Caki2 (cell line): ENCODE measurements around the gene CCNK. TPM values are rescaled to one million over a fixed set of nuclear protein-coding genes. Genes with fewer than 3 reads are reported as not detected.

Source experiments
- DNase-seq: peaks from one replicate; pipeline ENCODE4 v3.0.0-alpha.2; 2015; ENCODE audit warnings: low read depth
- in situ Hi-C: cut with HindIII; loops from 2 replicates; pipeline ENCODE4 v1.10.0; 2016; ENCODE audit warnings: low sequenced_read_pairs, low pct_unique_long_range_greater_than_20kb, mixed read lengths
- total RNA-seq: library from RNA; depleted of rRNA; stranded (reverse); fragments of >200 nt; shearing (Covaris generic); gene quantifications from 2 replicates; pipeline ENCODE4 v1.2.3, GENCODE V29; 2014; ENCODE audit warnings: low replicate concordance

Gene CCNK
- total RNA-seq, 1 experiment from 2014 or later, result 18.0 TPM

DNA sequence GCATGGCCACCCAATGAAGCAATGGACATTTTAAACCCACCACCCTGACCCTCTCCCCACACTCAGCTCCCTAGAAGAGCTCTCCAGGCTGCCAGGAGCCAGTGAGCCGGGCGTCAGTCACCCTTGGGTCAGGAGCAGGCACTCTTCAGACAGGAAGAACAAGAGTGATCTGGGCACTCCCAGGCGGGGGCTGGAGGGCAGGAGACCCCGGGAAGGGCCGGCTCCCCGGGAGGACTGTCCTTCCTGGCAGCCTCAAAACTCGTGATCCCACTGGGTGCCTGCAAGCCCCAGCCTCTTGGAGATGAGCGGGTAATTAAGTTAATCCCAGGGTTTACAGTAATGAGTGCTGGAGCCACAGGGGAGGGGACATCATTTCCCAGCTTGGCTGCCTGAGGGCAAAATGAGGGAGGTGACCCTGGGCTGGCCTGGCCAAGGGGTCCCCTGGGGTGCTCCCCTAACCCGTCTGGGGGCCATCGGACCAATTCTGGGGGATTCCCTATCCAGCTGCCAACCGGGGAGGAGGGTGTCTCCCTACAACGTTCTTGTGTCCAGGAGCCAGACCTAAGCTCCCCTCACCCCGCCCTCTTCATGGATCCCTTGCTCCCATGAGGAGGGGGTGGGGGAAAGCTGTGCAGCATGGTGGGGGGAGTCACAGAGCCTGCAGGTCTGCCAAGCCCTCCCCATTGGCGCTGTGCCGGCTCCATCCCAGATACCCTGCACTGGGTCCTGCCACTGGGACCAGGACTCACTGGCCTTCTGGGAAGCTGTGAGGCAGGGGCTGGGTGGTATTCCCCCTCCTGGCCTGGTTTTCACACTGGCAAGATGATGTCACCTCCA lies 59.2 kb downstream of the CCNK start:
- in situ Hi-C loops, result no loop called here
- DNase-seq, result no peak

DNA sequence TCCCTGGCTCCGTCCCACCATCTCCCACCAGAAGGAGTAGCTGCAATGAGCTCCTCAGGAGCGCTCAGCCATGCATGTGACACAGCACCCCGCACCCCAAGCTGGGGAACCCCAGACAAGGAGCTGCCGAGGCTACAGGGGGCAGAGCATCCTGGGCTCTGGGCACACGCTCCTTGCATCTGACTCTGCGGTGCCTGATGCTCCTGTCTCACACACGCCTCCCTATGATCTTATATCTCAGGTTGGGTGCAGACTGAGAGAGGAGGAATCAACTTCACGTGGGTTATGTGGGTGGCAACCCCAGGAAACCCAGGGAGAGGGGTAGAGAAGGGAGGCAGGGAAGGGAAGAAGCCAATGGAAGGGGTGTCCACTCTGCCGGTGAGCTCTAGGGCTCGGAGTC lies 60.0 kb downstream of the CCNK start:
- no peak for DNase-seq
- in situ Hi-C loops, result no loop called here

DNA sequence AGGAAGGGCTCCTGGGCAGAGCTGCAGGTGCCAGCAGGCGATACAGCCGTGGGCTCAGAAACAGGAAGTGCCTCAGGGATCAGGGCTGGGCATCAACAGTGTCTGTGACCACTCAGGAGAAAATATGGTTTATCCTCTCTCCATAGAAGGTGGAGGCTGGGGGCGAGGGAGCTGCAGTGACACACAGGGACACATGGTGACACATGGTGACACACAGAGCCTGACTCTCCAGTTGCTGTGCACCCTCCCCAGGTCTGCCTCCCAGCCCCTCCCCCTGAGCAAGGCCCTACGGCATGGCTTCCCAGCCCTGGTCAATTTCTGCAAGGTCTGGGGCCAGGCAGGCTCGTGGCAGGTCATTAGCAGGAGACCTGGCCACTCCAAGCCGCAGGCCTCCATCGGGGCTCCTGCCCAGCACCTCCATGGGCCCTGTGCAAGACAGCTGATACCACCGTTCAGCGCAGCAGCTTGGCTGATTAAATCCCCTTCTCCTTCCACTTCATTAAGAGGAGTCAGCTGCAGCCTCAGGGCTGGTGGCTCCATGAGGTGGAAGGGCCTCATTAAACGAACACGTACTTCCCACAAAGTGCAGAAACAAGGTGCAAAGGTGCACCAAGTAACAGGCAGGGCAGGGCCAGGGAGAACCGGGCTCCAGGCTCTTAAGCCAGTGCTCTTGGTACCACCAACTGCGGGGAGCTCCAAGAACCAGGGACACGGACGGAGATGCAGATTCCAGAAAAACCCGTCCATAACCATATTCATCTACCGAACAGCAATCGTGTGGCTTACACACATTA lies 60.7 kb downstream of the CCNK start:
- DNase-seq, result no peak
- in situ Hi-C loops, result no loop called here

DNA sequence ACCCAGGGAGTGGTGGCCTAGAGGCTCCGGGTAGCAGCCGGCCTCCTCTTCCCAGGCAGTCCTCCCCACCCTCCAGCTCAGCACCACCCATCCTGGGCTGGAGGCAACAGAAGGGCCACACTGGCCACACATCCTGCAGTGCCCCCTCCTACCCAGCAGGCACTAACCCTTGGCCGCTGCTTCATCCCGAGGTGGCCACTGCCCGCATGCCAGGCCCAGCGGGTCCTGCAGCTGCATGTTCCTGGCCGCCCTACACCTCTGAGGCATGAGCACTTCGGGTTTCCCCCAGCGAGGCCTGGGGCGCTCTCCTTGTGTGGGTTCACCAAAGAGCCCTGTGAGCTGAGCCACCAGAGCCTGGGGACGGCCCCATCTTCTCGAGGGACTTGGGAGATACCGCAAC lies 61.4 kb downstream of the CCNK start:
- in situ Hi-C loops, result no loop called here
- no peak for DNase-seq

DNA sequence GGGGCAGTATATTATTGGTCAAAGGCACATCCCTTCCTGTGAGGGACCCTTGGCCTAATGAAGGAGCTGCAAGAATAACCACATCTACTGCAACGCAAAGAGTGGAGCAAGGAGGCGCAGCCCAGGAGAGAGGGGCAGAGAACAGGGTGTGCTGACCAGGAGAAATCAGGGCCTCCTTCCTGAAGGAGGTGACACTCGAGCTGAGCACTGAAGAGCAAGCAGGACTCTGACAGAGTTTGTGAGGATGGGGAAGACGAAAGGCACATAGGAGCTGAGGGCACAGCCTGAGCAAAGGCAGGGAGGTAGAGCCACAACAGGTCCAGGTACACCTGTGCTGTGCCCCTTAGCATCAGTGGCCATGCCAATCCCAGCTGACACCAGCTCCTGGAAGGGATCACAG lies 62.2 kb downstream of the CCNK start:
- in situ Hi-C loops, result no loop called here
- DNase-seq, result no peak

DNA sequence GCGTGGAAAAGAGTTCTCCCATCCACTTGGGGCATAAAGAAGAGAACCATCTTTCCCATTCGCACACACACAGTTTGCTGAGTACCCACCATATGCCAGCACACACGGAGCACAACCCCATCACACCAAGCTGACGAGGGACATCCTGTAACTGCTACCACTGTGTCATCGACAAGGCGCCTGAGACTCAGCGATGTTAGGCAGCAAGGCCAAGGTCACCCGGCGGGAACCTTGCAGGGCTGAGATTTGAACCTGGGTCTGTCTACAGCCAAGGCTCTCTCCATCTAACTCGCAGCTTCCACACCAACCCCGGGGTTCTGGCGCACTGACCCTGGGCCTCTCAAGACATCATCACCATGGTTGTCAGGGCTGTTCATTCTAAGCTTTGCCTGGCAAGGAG lies 62.8 kb downstream of the CCNK start:
- in situ Hi-C loops, result no loop called here
- DNase-seq, result no peak

DNA sequence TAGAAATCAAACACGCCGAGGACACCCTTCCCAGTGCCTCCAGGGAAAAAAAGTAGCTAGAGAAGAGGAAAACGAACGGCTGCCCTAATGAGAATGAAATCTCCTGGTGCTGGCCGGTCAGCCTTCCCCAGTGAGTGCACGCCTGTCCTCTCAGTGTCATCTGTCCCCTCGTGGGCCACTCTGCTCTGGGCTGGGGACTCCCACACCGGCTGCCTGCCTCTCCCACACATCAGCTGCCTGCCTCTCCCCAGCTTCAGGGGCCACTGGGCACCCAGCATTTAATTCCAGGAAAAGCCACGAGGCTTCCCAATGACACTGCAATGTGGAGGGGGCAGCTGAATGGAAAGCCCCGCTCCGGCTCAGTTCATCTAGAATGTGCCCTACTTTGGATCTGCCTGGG lies 63.8 kb downstream of the CCNK start:
- in situ Hi-C loops, result no loop called here
- no peak for DNase-seq

DNA sequence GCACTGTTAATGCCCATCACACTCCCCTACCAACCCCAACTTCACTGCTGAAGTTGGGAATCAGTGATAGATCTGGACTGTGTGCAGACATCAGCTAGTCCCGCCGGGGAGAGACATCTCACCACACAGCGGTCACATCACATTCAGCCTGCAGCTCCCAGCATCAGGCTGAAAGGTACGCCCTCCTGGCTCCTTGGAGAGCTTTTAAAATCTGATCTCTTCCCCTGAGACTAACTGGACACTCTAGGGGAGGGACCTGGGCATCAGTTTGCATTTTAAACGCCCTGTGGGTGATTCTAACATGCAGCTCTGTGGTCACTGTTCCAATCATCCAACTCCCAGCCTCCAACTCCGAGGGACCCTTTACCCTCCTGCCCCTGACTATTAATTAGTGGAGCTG lies 64.4 kb downstream of the CCNK start:
- in situ Hi-C loops, result no loop called here
- no peak for DNase-seq

DNA sequence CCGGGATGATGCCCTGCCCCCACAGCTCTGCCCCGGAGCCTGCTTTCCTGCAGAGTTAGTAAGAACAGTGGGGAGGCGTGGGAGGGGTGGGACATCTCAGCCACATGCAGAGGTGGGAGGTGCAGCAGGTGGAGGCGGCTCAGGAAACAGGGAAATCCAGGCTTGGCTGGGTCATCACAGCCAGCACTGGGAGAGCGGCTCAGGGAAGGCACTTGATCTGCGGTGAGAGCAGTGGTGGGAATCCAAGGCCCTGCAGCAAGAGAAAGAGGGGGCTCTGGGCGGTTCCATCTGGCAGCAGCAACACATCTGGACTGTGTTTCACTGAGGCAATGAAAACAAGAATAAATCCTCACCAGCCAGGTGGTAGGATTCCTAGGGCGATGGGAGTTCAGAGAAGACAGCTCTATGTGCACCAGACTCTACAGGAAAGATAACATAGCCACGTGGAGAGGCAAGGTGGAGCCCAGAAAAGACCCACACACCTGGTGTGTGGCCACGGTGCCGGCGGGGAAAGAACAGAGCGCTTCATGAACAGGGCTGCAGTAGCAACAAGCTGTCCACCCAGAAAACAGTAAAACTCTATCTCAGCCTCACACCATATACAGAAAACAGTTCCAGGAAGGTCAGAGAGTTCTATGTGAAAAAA lies 65.1 kb downstream of the CCNK start:
- DNase-seq, result no peak
- in situ Hi-C loops, result no loop called here

DNA sequence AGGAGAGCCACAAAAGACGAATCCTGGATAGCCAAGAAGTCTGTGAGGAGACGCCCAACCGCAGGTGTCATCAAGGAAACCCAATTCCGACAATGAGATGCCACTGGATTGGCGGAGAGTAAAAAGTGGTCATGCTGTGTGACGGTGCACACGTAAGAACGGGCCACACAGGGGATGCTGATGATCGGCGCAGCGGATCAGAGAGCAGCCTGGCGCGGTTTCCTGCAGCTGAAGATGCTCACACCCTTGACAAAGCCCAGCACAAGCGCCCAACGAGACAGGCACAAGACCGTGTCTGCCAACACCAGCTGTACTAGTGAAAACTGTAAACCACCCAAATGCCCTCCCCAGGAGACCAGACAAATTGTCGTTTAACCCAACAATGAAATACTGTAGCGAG lies 67.0 kb downstream of the CCNK start:
- DNase-seq, result no peak
- in situ Hi-C loops, result no loop called here

DNA sequence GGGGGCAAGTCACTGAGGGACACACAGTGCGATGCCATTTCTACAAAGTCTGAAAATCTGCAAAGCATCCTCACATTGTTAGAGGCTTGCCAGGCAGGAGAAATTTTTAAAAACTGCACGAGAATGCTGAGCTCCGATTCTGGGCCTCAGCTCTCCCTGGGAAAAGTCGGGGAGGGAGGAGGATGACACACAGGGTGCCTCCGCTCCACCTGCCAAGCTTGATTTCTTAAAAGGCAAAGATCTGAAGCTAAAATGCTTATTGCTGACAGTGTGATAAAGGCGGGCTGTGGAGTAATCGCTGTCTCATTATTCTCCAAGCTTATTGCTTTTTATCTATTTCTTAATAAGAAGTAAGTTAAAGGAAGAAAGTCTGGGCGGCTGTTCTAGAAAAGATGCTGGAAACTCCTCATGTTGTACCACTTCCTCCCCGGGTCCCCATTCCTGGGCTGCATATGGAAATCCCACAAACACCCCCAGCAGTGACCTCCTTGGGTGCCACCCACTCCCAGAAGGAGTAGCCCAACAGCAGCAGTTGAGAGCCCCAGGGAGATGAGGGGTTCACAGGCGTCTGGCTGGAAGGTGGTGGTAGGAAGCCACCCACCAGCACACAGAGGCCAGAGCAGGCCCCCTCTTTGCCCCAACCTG lies 67.8 kb downstream of the CCNK start:
- no peak for DNase-seq
- in situ Hi-C loops, result no loop called here

DNA sequence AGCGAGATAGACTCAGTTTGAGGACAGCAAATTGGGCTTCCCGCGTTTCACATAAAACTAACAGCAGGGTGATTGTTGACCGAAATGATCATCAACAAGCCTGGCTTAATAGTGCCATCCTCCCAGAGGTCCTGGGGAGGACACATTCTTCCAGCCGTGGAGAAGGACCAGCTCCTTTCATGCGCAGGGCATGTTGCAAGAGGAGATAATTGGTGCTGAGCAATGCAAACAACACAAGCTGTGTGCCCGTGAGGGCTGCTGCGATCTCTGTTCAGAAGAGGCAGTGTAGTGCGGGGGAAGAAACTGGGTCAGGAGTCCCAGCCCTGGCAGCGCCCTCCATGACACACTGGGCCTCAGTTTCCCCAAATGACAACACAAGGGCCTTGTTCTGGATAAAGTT lies 68.5 kb downstream of the CCNK start:
- DNase-seq, result no peak
- in situ Hi-C loops, result no loop called here

DNA sequence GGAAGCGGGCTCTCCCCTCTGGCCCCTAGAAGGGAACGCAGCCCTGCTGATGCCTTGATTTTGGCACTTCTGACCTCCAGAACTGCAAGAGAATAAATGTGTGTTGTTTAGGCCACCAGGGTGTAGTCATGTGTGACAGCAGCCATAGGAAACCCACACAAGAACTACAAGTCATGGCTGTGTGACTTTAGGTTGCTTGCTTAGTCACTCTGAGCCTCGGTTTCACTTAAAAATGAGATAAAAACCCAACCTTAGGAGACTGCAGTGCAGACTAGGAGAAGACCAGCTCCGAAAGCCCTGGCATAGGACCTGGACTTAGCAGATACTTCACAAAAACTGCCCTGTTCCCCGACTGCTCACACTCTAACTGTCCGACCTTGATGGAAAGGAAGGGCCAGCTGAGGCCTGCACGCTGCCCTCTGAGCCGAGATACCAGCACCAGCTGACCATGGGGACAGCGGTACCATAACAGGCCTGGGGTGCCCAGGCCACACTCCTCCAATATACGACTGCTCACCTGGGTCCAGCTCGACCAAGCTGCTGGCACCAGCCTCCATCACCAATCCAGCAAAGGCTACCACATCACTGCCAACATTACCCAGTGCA lies 69.3 kb downstream of the CCNK start:
- in situ Hi-C loops, result no loop called here
- DNase-seq, result no peak

DNA sequence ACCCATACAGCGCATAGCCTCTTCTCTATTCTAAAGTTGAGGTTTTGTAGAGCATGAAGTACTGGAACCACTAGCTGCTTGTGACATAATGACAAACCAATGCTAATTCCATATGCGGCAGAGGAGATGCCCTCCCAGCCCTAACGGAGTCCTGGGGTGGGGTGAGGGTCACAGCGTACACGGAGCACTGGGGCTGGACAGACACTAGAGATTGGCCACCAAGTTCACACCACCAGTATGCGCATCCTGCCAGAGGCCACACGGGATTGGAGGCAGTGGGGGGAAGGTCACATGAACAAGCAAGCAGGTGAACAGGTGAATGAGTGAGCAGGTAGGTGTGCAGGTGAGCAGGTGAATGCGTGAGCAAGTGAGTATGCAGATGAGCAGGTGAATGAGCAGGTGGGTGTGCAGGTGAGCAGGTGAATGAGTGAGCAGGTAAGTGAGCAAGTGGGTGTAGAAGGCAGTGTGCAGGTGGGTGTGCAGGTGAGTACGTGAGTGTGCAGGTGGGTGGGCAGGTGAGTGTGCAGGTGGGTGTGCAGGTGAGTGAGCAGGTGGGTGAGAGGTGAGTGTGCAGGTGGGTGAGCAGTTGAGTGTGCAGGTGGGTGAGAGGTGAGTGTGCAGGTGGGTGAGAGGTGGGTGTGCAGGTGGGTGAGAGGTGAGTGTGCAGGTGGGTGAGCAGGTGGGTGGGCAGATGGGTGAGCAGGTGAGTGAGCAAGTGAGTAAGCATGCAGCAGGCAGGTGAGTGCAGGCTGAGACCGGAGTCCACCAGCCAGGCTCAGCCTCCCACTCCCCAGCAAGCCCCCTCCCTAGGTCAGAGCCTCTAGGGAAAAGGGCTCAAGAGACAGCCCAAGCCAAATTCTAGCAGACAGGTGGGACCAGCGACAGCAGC lies 70.1 kb downstream of the CCNK start:
- no peak for DNase-seq
- in situ Hi-C loops, result no loop called here

DNA sequence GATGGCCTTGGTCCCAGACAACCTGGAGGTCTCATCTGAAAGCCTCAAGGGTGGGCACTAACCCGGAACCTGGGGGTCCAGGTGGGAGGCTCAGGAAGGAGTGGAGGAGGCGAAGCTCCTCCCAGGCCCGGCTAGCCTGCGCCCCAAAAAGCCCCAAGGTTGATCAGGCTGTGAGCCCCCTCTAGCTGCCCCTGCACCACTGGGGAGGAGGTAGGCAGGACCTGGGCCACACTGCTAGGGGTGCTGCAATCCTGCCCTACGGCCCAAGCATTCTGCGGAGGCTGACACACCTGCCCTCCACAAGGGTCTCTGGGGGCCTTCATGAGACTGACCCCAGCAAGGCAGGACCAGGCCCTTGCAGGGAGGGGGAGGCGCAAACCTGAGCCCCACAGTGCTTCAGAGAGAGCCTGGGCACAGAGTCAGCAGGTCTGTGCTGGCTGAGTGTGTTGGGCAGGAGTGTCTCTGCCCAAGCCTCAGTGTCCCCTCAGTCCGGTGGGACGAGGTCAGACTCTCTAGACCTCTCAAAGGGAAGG lies 70.9 kb downstream of the CCNK start:
- in situ Hi-C loops, result no loop called here
- DNase-seq, result no peak

DNA sequence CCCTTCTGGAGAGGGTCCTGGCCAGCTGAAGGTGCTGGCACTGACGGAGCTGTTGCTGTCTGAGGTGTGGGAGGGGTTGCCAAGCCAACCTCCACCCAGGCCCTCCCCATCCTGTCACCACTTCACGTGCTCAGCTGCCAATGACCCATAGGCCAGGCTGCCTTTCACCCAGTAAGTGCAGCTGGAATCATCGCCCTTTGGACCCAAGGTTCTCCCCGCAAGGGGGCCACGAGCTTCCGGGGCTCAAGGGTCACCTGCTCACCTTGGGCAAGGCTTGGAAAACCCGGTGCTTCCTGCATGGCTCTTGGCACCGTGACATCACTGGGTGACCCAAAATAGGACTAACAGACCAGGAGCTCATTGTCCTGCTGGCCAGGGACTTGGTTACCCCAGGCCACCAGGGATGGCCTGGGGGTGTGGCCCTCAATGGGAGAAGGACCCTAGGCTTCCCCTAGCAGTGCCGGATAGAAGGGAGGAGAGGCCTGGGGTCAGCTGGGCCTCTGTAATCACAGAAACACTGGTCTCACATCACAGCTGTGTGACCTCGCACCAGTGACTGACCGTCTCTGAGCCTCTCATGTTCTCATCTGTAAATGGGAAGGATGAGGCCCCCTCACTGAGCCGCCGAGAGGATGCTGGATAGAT lies 71.5 kb downstream of the CCNK start:
- in situ Hi-C loops, result no loop called here
- DNase-seq, result no peak

DNA sequence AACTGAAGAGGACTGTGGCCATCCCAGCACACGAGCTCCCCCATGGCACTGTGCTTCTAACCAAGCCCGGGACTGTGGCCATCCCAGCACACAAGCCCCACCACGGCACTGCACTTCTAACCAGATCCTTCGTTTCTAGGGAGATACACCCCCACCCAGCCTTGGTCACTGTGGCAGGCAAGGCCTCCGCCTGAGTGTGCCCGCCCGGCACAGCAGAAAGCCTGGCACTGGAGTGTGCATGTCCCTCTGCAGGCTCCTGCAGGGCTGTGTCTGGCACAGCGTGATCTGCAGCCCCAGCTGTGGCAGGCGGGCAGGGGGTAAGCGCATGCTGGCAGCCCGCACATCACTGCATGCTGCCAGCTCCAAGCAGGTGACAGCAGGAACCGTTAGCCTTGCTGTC lies 73.0 kb downstream of the CCNK start:
- DNase-seq, result no peak
- in situ Hi-C loops, result no loop called here
